Activated naive CD4-positive, alpha-beta T cell (primary cell): ENCODE results near the gene SRM.
A peak's percentile ranks its signal among the peaks of the same experiment; 100 is the strongest.

ENCODE experiments used
- DNase-seq, 4 experiments: peaks; one replicate each; lab custom pipeline; 2025; lab: John Stamatoyannopoulos, UW

Gene SRM

GRCh38 chr1:11013160-11013531, 46.7 kb downstream of the SRM start:
- DNase-seq: no peak

GRCh38 chr1:11012260-11013159, 47.3 kb downstream of the SRM start, which contains the start of gene TARDBP:
TSS of gene TARDBP (plus strand) at chr1:11012654. CDS start at chr1:11013728, 1,074 bp downstream.
- DNase-seq: peak; percentile 78 to 92 (median 89)
